Ishikawa (cell line): ENCODE measurements around the gene PSMC1.

Source experiments
- CEBPB ChIP-seq: IDR thresholded peaks from 2 replicates; pipeline ENCODE4 v1.6.1; 2012
- CREB1 ChIP-seq: IDR thresholded peaks from 2 replicates; pipeline ENCODE4 v1.6.1; 2012; ENCODE audit warnings: low read depth
- EP300 ChIP-seq: IDR thresholded peaks from 2 replicates; pipeline ENCODE4 v1.6.1; 2012; ENCODE audit warnings: borderline replicate concordance
- MAX ChIP-seq: IDR thresholded peaks from 2 replicates; pipeline ENCODE4 v1.6.1; 2012
- RAD21 ChIP-seq: IDR thresholded peaks from 2 replicates; pipeline ENCODE4 v1.6.1; 2012; ENCODE audit warnings: low read depth
- REST ChIP-seq: IDR thresholded peaks from 2 replicates; pipeline ENCODE4 v1.6.1; 2012; ENCODE audit warnings: low read depth, mild to moderate bottlenecking
- TAF1 ChIP-seq: IDR thresholded peaks from 2 replicates; pipeline ENCODE4 v1.6.1; 2012; ENCODE audit warnings: low read depth, mild to moderate bottlenecking
- TCF12 ChIP-seq: IDR thresholded peaks from 2 replicates; pipeline ENCODE4 v1.6.1; 2012; ENCODE audit warnings: low read depth
- TEAD4 ChIP-seq: IDR thresholded peaks from 2 replicates; pipeline ENCODE4 v1.6.1; 2012

DNA sequence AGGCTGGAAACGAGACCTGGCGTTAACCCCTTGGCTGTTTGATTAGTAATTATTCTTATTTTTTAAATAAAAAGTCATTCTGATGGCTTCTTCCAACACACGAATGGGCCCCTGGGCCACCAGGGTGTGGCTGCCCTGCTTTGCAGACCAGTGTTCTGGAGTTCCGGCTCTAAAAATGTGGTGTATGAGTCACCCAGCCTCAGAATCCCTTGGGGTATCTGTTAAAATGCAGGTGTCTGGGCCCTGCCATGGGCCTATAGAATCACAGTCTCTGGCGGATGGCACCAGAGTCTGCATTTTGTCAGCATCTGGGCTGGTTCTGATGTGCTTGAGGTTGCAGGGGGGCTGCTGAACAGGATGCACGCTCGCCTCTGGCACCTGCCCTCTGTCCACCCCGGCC is 2.5 kb upstream of the PSMC1 start:
- TF ChIP-seq CEBPB, result no peak
- no peak for TF ChIP-seq TEAD4
- no peak for TF ChIP-seq TAF1
- no peak for TF ChIP-seq EP300
- no peak for TF ChIP-seq TCF12
- TF ChIP-seq RAD21, result no peak
- TF ChIP-seq REST, result no peak
- no peak for TF ChIP-seq CREB1
- TF ChIP-seq MAX, result no peak
